Measurements from ENCODE around the gene RPS14.
"Not testable (repeated sequence)": the region's sequence is repeated elsewhere in the genome, so short reads cannot be mapped to it uniquely, and the experiment has no call there.

Gene RPS14

GRCh38 chr5:150443242-150444075 is 6.1 kb downstream of the RPS14 start:
- no peak for DNase-seq

GRCh38 chr5:150442699-150443080 is 6.8 kb downstream of the RPS14 start:
- no peak for DNase-seq

- no peak for DNase-seq
Measured at GRCh38 chr5:150441813-150442698, 7.5 kb downstream of the RPS14 start.

- DNase-seq: no peak
Measured at GRCh38 chr5:150440948-150441812, 8.4 kb downstream of the RPS14 start.

GRCh38 chr5:150438873-150439546 is 10.5 kb downstream of the RPS14 start:
- no peak for DNase-seq

- peak; percentile 78 for DNase-seq
Measured at GRCh38 chr5:150436141-150436680, 13.3 kb downstream of the RPS14 start.

GRCh38 chr5:150434464-150434863 is 15.1 kb downstream of the RPS14 start:
- peak; percentile 84 for DNase-seq

GRCh38 chr5:150431574-150431973 is 18.0 kb downstream of the RPS14 start:
- DNase-seq: no peak

GRCh38 chr5:150431048-150431447 is 18.5 kb downstream of the RPS14 start:
- DNase-seq: no peak

- no peak for DNase-seq
Measured at GRCh38 chr5:150429410-150429873, 20.1 kb downstream of the RPS14 start.

GRCh38 chr5:150428978-150429377 is 20.6 kb downstream of the RPS14 start:
- DNase-seq: no peak

GRCh38 chr5:150428106-150428876 is 21.2 kb downstream of the RPS14 start:
- no peak for DNase-seq

- DNase-seq: not testable (repeated sequence)
Measured at GRCh38 chr5:150426165-150426564, 23.4 kb downstream of the RPS14 start.

GRCh38 chr5:150422758-150423157 is 26.8 kb downstream of the RPS14 start:
- no peak for DNase-seq

- DNase-seq: no peak
Measured at GRCh38 chr5:150422075-150422474, 27.5 kb downstream of the RPS14 start.

GRCh38 chr5:150419630-150420270 is 29.8 kb downstream of the RPS14 start:
- DNase-seq: no peak

- not testable (repeated sequence) for DNase-seq
Measured at GRCh38 chr5:150413902-150414790, 35.4 kb downstream of the RPS14 start.

GRCh38 chr5:150413176-150413901 is 36.2 kb downstream of the RPS14 start:
- no peak for DNase-seq
